HepG2 (cell line): ENCODE measurements around the gene INSIG2. TPM values are rescaled to one million over a fixed set of nuclear protein-coding genes. Genes with fewer than 3 reads are reported as not detected.

Experiments used
- ATAC-seq: fragments of 200-7000 bp; cut with Tn5 transposase; 3 replicates; pipeline ENCODE4 v1.9.1; 2020; ENCODE audit warnings: mild to moderate bottlenecking, moderate library complexity
- BruUV-seq: library from RNA; stranded (reverse); fragments of 400-500 nt; replicated peaks from 2 replicates; lab custom pipeline; 2021; lab: Mats Ljungman, UMichigan
- CTCF ChIA-PET: fragments of 300-600 bp; formaldehyde crosslinking; extraction: SDS; loops from one replicate; lab custom pipeline; 2021; ENCODE audit warnings: low total read pairs, inconsistent platforms, low intra/inter-chr PET ratio; lab: Yijun Ruan, JAX
- POLR2A ChIA-PET: fragments of 350-600 bp; sonication (Branson Sonifier 250); formaldehyde crosslinking; loops from one replicate; lab custom pipeline; 2020; ENCODE audit warnings: antibody characterized with exemption, inconsistent platforms; lab: Yijun Ruan, JAX
- DNase-seq: peaks from one replicate; pipeline ENCODE4 v3.0.0-alpha.2; 2015; ENCODE audit warnings: low spot score
- FAIRE-seq: peaks from 3 replicates; lab custom pipeline; 2011; peaks lifted over from hg19 to GRCh38; lab: Jason Lieb, UNC
- H2AFZ ChIP-seq: one replicate; pipeline ENCODE4 v1.6.1; 2011; ENCODE audit warnings: low read length, inconsistent platforms
- H3K27ac ChIP-seq: fragments of 300-600 bp; 3 replicates; pipeline ENCODE4 v1.8.0; 2011; ENCODE audit warnings: mixed run types, mild to moderate bottlenecking, mixed read lengths, low read length, inconsistent platforms; ENCODE audit not compliant: insufficient read depth; ENCODE audit errors: extremely low read length
- H3K27me3 ChIP-seq, 2 experiments: fragments of 200-600 bp in 1 of 2; 2 replicates in 1 of 2; 3 replicates in 1 of 2; pipeline versions ENCODE4 v1.6.0 to v1.8.0; 2011; ENCODE audit warnings: low read length in 2 of 2, mild to moderate bottlenecking in 2 of 2, moderate library complexity in 2 of 2, inconsistent platforms in 1 of 2; ENCODE audit not compliant: insufficient read depth in 2 of 2, control insufficient read depth in 1 of 2
- H3K36me3 ChIP-seq, 2 experiments: fragments of 200-600 bp in 1 of 2; replicated peaks in 1 of 2; 2 replicates in 1 of 2; 3 replicates in 1 of 2; pipeline versions ENCODE4 v1.5.1 to v1.8.0; 2011; ENCODE audit warnings: low read length in 2 of 2, inconsistent platforms in 1 of 2; ENCODE audit not compliant: insufficient read depth in 2 of 2, control insufficient read depth in 1 of 2
- H3K4me1 ChIP-seq: 2 replicates; pipeline ENCODE4 v1.5.1; 2012; ENCODE audit warnings: low read length, inconsistent platforms; ENCODE audit not compliant: insufficient read depth
- H3K4me2 ChIP-seq: 2 replicates; pipeline ENCODE4 v1.6.0; 2011; ENCODE audit warnings: low read depth, low read length, inconsistent platforms
- H3K4me3 ChIP-seq, 3 experiments: fragments of 200-600 bp in 1 of 3; sonication (generic), shearing (Covaris generic) in 1 of 3; replicated peaks in 1 of 3; 2 replicates each; pipeline ENCODE4 v1.5.1; 2011 to 2016; ENCODE audit warnings: low read length in 3 of 3, inconsistent platforms in 2 of 3, low read depth in 2 of 3, mild to moderate bottlenecking in 2 of 3, control low read depth in 1 of 3, mixed read lengths in 1 of 3; ENCODE audit not compliant: insufficient read depth in 1 of 3
- H3K79me2 ChIP-seq: one replicate; pipeline ENCODE4 v1.6.1; 2011; ENCODE audit warnings: low read length, inconsistent platforms; ENCODE audit not compliant: insufficient read depth
- H3K9ac ChIP-seq: 2 replicates; pipeline ENCODE4 v1.6.0; 2011; ENCODE audit warnings: mild to moderate bottlenecking, low read depth, low read length, inconsistent platforms; ENCODE audit not compliant: insufficient read depth
- H3K9me3 ChIP-seq: 2 replicates; pipeline ENCODE4 v1.5.1; 2012; ENCODE audit warnings: mild to moderate bottlenecking, low read length
- H4K20me1 ChIP-seq: 2 replicates; pipeline ENCODE4 v1.6.0; 2011; ENCODE audit warnings: inconsistent platforms, mild to moderate bottlenecking, low read length, moderate library complexity; ENCODE audit not compliant: insufficient read depth
- AHDC1 ChIP-seq: sonication (generic); formaldehyde crosslinking; IDR thresholded peaks from 2 replicates; pipeline ENCODE4 v1.5.1; 2020; ENCODE audit warnings: mild to moderate bottlenecking, missing genetic modification reagents, borderline replicate concordance
- FOSL2 ChIP-seq: sonication (generic); formaldehyde crosslinking; IDR thresholded peaks from 2 replicates; pipeline ENCODE4 v1.4.0; 2020; ENCODE audit warnings: missing genetic modification reagents
- IKZF5 ChIP-seq: IDR thresholded peaks from 2 replicates; pipeline ENCODE4 v1.6.1; 2018; ENCODE audit warnings: missing genetic modification reagents, mild to moderate bottlenecking, missing compliant biosample characterization
- KDM2A ChIP-seq: sonication (generic); formaldehyde crosslinking; IDR thresholded peaks from 2 replicates; pipeline ENCODE4 v1.4.0; 2020; ENCODE audit warnings: low read depth, missing genetic modification reagents, borderline replicate concordance
- LBX2 ChIP-seq: sonication (generic); formaldehyde crosslinking; IDR thresholded peaks from 2 replicates; pipeline ENCODE4 v1.5.0; 2020; ENCODE audit warnings: missing genetic modification reagents, mild to moderate bottlenecking, borderline replicate concordance
- NR2C2 ChIP-seq: sonication (generic); formaldehyde crosslinking; IDR thresholded peaks from 2 replicates; pipeline ENCODE4 v1.4.0; 2020; ENCODE audit warnings: missing genetic modification reagents, mild to moderate bottlenecking, moderate library complexity, borderline replicate concordance
- PHF5A ChIP-seq: IDR thresholded peaks from one replicate; pipeline ENCODE4 v1.6.1; 2018; ENCODE audit warnings: low read depth, missing genetic modification reagents; ENCODE audit not compliant: unreplicated experiment
- SOX5 ChIP-seq: IDR thresholded peaks from 2 replicates; pipeline ENCODE4 v1.6.1; 2016; ENCODE audit warnings: borderline replicate concordance
- SP4 ChIP-seq: sonication (generic); formaldehyde crosslinking; IDR thresholded peaks from 2 replicates; pipeline ENCODE4 v1.8.1; 2023; ENCODE audit warnings: mild to moderate bottlenecking, missing genetic modification reagents
- TAF1 ChIP-seq: sonication (generic); formaldehyde crosslinking; IDR thresholded peaks from 2 replicates; pipeline ENCODE4 v1.4.0; 2020; ENCODE audit warnings: missing genetic modification reagents
- ZGPAT ChIP-seq: IDR thresholded peaks from 2 replicates; pipeline ENCODE4 v1.6.1; 2016; ENCODE audit warnings: mild to moderate bottlenecking
- ZNF430 ChIP-seq: sonication (generic); formaldehyde crosslinking; IDR thresholded peaks from 2 replicates; pipeline ENCODE4 v1.9.0; 2021; ENCODE audit warnings: mild to moderate bottlenecking, missing genetic modification reagents
- ZNF441 ChIP-seq: sonication (generic); formaldehyde crosslinking; IDR thresholded peaks from 2 replicates; pipeline ENCODE4 v1.7.0; 2021; ENCODE audit warnings: missing genetic modification reagents, borderline replicate concordance
- ZSCAN21 ChIP-seq: sonication (generic); formaldehyde crosslinking; IDR thresholded peaks from 2 replicates; pipeline ENCODE4 v1.8.0; 2022; ENCODE audit warnings: mild to moderate bottlenecking, missing genetic modification reagents, moderate library complexity, borderline replicate concordance
- WGBS: methylation state at CpG from one replicate; pipeline ENCODE4 v1.1.6; 2017; ENCODE audit warnings: low lambda C conversion rate; 5-methylcytosine and 5-hydroxymethylcytosine counted together
- in situ Hi-C: cut with HindIII; loops from 2 replicates; pipeline ENCODE4 v1.10.0; 2017; ENCODE audit warnings: low pct_unique_long_range_greater_than_20kb; ENCODE audit not compliant: extremely low pct_ligation_motif_present
- intact Hi-C: fragments of 100-400 bp; cut with micrococcal nuclease; formaldehyde crosslinking; loops from one replicate; pipeline ENCODE4 v1.10.0; 2022; ENCODE audit not compliant: unreplicated experiment
- polyA plus RNA-seq, 8 experiments: library from polyadenylated mRNA; depleted of rRNA in 3 of 8; stranded (reverse) in 7 of 8; unstranded in 1 of 8; fragments of >200 nt; fragmentation: Illumina TruSeq in 4 of 8; extraction: Trizol in 4 of 8; gene quantifications; 2 replicates each; pipeline versions ENCODE4 v1.2.1 to v1.2.3, GENCODE V29; 2011 to 2016; ENCODE audit warnings: low read depth in 4 of 8, missing spikeins in 1 of 8, mixed read lengths in 1 of 8; ENCODE audit not compliant: insufficient read depth in 1 of 8
- total RNA-seq, 5 experiments: library from RNA; depleted of rRNA; stranded (reverse); fragments of >200 nt; fragmentation: Illumina TruSeq; extraction: Trizol; gene quantifications; 2 replicates each; pipeline ENCODE4 v1.2.3, GENCODE V29; 2016; ENCODE audit warnings: low read depth in 1 of 5

The INSIG2 gene
- total and polyA plus RNA-seq, 2 of the 13 experiments (the other 11 are each of a cell fraction or from before 2014, with no cell fraction given), result 73.5 to 481 TPM

- no peak overlapping the region for H2AFZ ChIP-seq
- H3K36me3 ChIP-seq, result peaks cover 4 to 15% of the 10 kb centered on the region in 2 experiments
- H3K4me3 ChIP-seq, result no peak overlapping the region
- H3K9me3 ChIP-seq, result no peaks in the 10 kb centered on the region
- no peak overlapping the region for H3K4me2 ChIP-seq
- peaks cover 33% of the 10 kb centered on the region for H3K4me1 ChIP-seq
- intact Hi-C loops (no loop called here), in situ Hi-C loops (no loop called here)
- H3K27me3 ChIP-seq, result no peaks in the 10 kb centered on the region
- BruUV-seq, result no TSS peak
- no peaks in the 10 kb centered on the region for H3K79me2 ChIP-seq
- ChIA-PET POLR2A (no interaction called here), CTCF (no interaction called here)
- peaks cover 39% of the 10 kb centered on the region for H4K20me1 ChIP-seq
- peak overlapping the region; percentile 2 for H3K27ac ChIP-seq
- 72% methylated on average over 4 of the region's 4 CpGs for whole genome bisulfite sequencing
- DNase-seq (peak; percentile 52), ATAC-seq (peak; percentile 42), FAIRE-seq (no peak)
- H3K9ac ChIP-seq, result no peak overlapping the region
- TF ChIP-seq LBX2, result no peak
- TF ChIP-seq NR2C2, result no peak
- TF ChIP-seq ZSCAN21 (CRISPR knock-in tag), result no peak
- TF ChIP-seq ZNF430 (CRISPR knock-in tag), result 0 out of 2 replicates have a peak, but pooled peaks have one; percentile 45
- 0 out of 2 replicates have a peak, but pooled peaks have one; percentile 17 for TF ChIP-seq IKZF5
- TF ChIP-seq AHDC1, result peak; percentile 50; the same call in 1 of the 2 replicates
- 0 out of 2 replicates have a peak, but pooled peaks have one; percentile 25 for TF ChIP-seq FOSL2 (CRISPR knock-in tag)
- TF ChIP-seq KDM2A (CRISPR knock-in tag), result 0 out of 2 replicates have a peak, but pooled peaks have one; percentile 19
- TF ChIP-seq SP4 (CRISPR knock-in tag), result no peak
- TF ChIP-seq ZNF441 (CRISPR knock-in tag), result 0 out of 2 replicates have a peak, but pooled peaks have one; percentile 13
- TF ChIP-seq TAF1 (CRISPR knock-in tag), result no peak
- TF ChIP-seq PHF5A (CRISPR knock-in tag), result peak; percentile 53
- peak; percentile 38; the same call in 1 of the 2 replicates for TF ChIP-seq SOX5
- TF ChIP-seq ZGPAT (CRISPR knock-in tag), result 0 out of 2 replicates have a peak, but pooled peaks have one; percentile 16
Observed at GRCh38 chr2:118112771-118113334, 24.6 kb downstream of the INSIG2 start.
